Ectodermal cell (in vitro differentiated cells): ENCODE results near the gene ZC3H18.

Experiments used
- H3K27ac ChIP-seq: 2 replicates; pipeline ENCODE4 v1.7.0; 2013; ENCODE audit warnings: mild to moderate bottlenecking, low read depth, low read length; ENCODE audit not compliant: insufficient read depth, poor library complexity, severe bottlenecking
- H3K27me3 ChIP-seq: 2 replicates; pipeline ENCODE4 v1.7.0; 2013; ENCODE audit warnings: mild to moderate bottlenecking, low read length; ENCODE audit not compliant: insufficient read depth, control insufficient read depth, poor library complexity, severe bottlenecking
- H3K36me3 ChIP-seq: one replicate; pipeline ENCODE4 v1.7.0; 2013; ENCODE audit warnings: low read length; ENCODE audit not compliant: control insufficient read depth, insufficient read depth
- H3K4me1 ChIP-seq: one replicate; pipeline ENCODE4 v1.7.0; 2013; ENCODE audit warnings: low read length; ENCODE audit not compliant: control insufficient read depth, insufficient read depth
- H3K4me3 ChIP-seq: 2 replicates; pipeline ENCODE4 v1.7.0; 2013; ENCODE audit warnings: low read depth, low read length, control low read depth; ENCODE audit not compliant: insufficient read depth
- H3K9me3 ChIP-seq: 2 replicates; pipeline ENCODE4 v1.7.0; 2013; ENCODE audit warnings: mild to moderate bottlenecking, low read length, moderate library complexity; ENCODE audit not compliant: control insufficient read depth
- WGBS, 2 experiments: methylation state at CpG; one replicate each; pipeline ENCODE4 v1.1.7; 2013; ENCODE audit warnings: missing lambda C conversion rate in 2 of 2; 5-methylcytosine and 5-hydroxymethylcytosine counted together

ZC3H18 gene

GRCh38 chr16:88681084-88681680 is 111.0 kb downstream of the ZC3H18 start:
- Histone ChIP-seq H3K9me3 (no peaks in the 10 kb centered on the region), H3K36me3 (no peaks in the 10 kb centered on the region), H3K4me3 (no peak overlapping the region), H3K4me1 (no peaks in the 10 kb centered on the region), H3K27ac (no peak overlapping the region), H3K27me3 (peaks cover 28% of the 10 kb centered on the region)
- WGBS, 2 experiments = 83% methylated on average over 31 of the region's 31 CpGs
